HCT116 (cell line): ENCODE results near the gene MISP3. TPM values are rescaled to one million over a fixed set of nuclear protein-coding genes. Genes with fewer than 3 reads are reported as not detected.

Experiments used
- ATAC-seq: fragments of 200-7000 bp; cut with Tn5 transposase; 2 replicates; pipeline ENCODE4 v1.9.1; 2020; ENCODE audit warnings: mild to moderate bottlenecking, moderate library complexity
- BruUV-seq: library from RNA; stranded (reverse); fragments of 400-500 nt; replicated peaks from 2 replicates; lab custom pipeline; 2021; lab: Mats Ljungman, UMichigan
- CTCF ChIA-PET: fragments of 300-600 bp; sonication (Branson Sonifier 250); formaldehyde crosslinking; loops from one replicate; lab custom pipeline; 2021; ENCODE audit warnings: antibody characterized with exemption; lab: Charles Lee
- POLR2A ChIA-PET: fragments of 300-600, 350-600 bp; sonication (Branson Sonifier 250); formaldehyde crosslinking; loops from one replicate; lab custom pipeline; 2021; ENCODE audit warnings: antibody characterized with exemption; lab: Charles Lee
- RAD21 ChIA-PET, 2 experiments: fragments of 300-600 bp; sonication (Branson Sonifier 250); formaldehyde crosslinking; loops; one replicate each; lab custom pipeline; 2023; ENCODE audit warnings: low total read pairs in 2 of 2; ENCODE audit not compliant: uncharacterized antibody in 2 of 2, unreplicated experiment in 2 of 2, low non-redundant PET in 1 of 2; lab: Charles Lee
- DNase-seq: peaks from one replicate; pipeline ENCODE4 v3.0.0-alpha.2; 2010; ENCODE audit warnings: low read depth, low spot score
- H2AFZ ChIP-seq: fragments of 200-600 bp; shearing (Covaris generic), sonication (generic); 2 replicates; pipeline ENCODE4 v1.6.1; 2017; ENCODE audit warnings: low read depth, mixed run types, mixed read lengths, antibody characterized with exemption, low read length; ENCODE audit not compliant: poor library complexity, severe bottlenecking
- H3K27ac ChIP-seq: 2 replicates; pipeline ENCODE4 v1.5.1; 2012; ENCODE audit warnings: low read depth, low read length
- H3K27me3 ChIP-seq: fragments of 200-600 bp; sonication (generic); 2 replicates; pipeline ENCODE4 v1.6.1; 2016; ENCODE audit warnings: mixed run types, low read length, mixed read lengths; ENCODE audit not compliant: insufficient read depth
- H3K36me3 ChIP-seq, 2 experiments: fragments of 200-500 bp in 1 of 2; fragments of 200-600 bp in 1 of 2; sonication (Bioruptor generic) in 1 of 2; sonication (generic) in 1 of 2; 2 replicates each; pipeline versions ENCODE4 v1.5.1 to v1.6.1; 2014 to 2016; ENCODE audit warnings: low read length in 2 of 2, inconsistent platforms in 1 of 2, mixed read lengths in 1 of 2, mixed run types in 1 of 2; ENCODE audit not compliant: insufficient read depth in 2 of 2, control insufficient read depth in 1 of 2
- H3K4me1 ChIP-seq, 2 experiments: fragments of 200-600 bp in 1 of 2; sonication (generic) in 1 of 2; 2 replicates each; pipeline versions ENCODE4 v1.5.1 to v1.6.1; 2012 to 2017; ENCODE audit warnings: low read length in 2 of 2, inconsistent platforms in 1 of 2, mild to moderate bottlenecking in 1 of 2, mixed read lengths in 1 of 2, mixed run types in 1 of 2, moderate library complexity in 1 of 2; ENCODE audit not compliant: insufficient read depth in 2 of 2, control insufficient read depth in 1 of 2
- H3K4me2 ChIP-seq: fragments of 200-600 bp; sonication (generic); 2 replicates; pipeline ENCODE4 v1.6.1; 2017; ENCODE audit warnings: mixed run types, low read length, mixed read lengths
- H3K4me3 ChIP-seq, 2 experiments: fragments of 200-600 bp in 1 of 2; sonication (generic) in 1 of 2; replicated peaks in 1 of 2; 2 replicates each; pipeline ENCODE4 v1.5.1; 2011 to 2016; ENCODE audit warnings: low read length in 2 of 2, control low read depth in 1 of 2, low read depth in 1 of 2, mild to moderate bottlenecking in 1 of 2, mixed read lengths in 1 of 2, mixed run types in 1 of 2
- H3K79me2 ChIP-seq: fragments of 200-600 bp; sonication (generic); 2 replicates; pipeline ENCODE4 v1.6.1; 2017; ENCODE audit warnings: mild to moderate bottlenecking, mixed run types, low read length, moderate library complexity, mixed read lengths; ENCODE audit not compliant: insufficient read depth
- H3K9ac ChIP-seq: fragments of 200-600 bp; sonication (generic); 2 replicates; pipeline ENCODE4 v1.6.1; 2016; ENCODE audit warnings: low read length, mixed read lengths
- H3K9me2 ChIP-seq: fragments of 200-600 bp; sonication (generic), shearing (Covaris generic); 2 replicates; pipeline ENCODE4 v1.6.1; 2017; ENCODE audit warnings: mixed run types, mild to moderate bottlenecking, moderate library complexity; ENCODE audit not compliant: insufficient read depth
- H3K9me3 ChIP-seq, 2 experiments: fragments of 200-500 bp in 1 of 2; fragments of 200-600 bp in 1 of 2; sonication (Bioruptor generic) in 1 of 2; sonication (generic) in 1 of 2; 2 replicates each; pipeline ENCODE4 v1.6.1; 2014 to 2017; ENCODE audit warnings: low read length in 2 of 2, mixed read lengths in 2 of 2, inconsistent platforms in 1 of 2, low read depth in 1 of 2, mild to moderate bottlenecking in 1 of 2, mixed run types in 1 of 2, moderate library complexity in 1 of 2; ENCODE audit not compliant: control insufficient read depth in 1 of 2, insufficient read depth in 1 of 2
- H4K20me1 ChIP-seq: fragments of 200-600 bp; sonication (generic), shearing (Covaris generic); 2 replicates; pipeline ENCODE4 v1.6.1; 2017; ENCODE audit warnings: mixed run types, mild to moderate bottlenecking, moderate library complexity; ENCODE audit not compliant: insufficient read depth
- ATF3 ChIP-seq: IDR thresholded peaks from 2 replicates; pipeline ENCODE4 v1.6.1; 2012
- CBX3 ChIP-seq: IDR thresholded peaks from 2 replicates; pipeline ENCODE4 v1.6.1; 2012; ENCODE audit warnings: low read depth
- CEBPB ChIP-seq: IDR thresholded peaks from 2 replicates; pipeline ENCODE4 v1.6.1; 2012; ENCODE audit warnings: low read depth
- EGR1 ChIP-seq: IDR thresholded peaks from 2 replicates; pipeline ENCODE4 v1.6.1; 2012; ENCODE audit warnings: low read depth
- ELF1 ChIP-seq: IDR thresholded peaks from 2 replicates; pipeline ENCODE4 v1.6.1; 2012; ENCODE audit warnings: low read depth, borderline replicate concordance
- EZH2phosphoT487 ChIP-seq: fragments of 200-600 bp; IDR thresholded peaks from 2 replicates; pipeline ENCODE4 v1.6.1; 2018; ENCODE audit warnings: antibody characterized with exemption, borderline replicate concordance
- FOSL1 ChIP-seq: IDR thresholded peaks from 2 replicates; pipeline ENCODE4 v1.6.1; 2012; ENCODE audit warnings: low read depth
- JUND ChIP-seq: IDR thresholded peaks from 2 replicates; pipeline ENCODE4 v1.6.1; 2012
- POLR2A ChIP-seq: IDR thresholded peaks from 2 replicates; pipeline ENCODE4 v1.7.0; 2011; ENCODE audit warnings: borderline replicate concordance; ENCODE audit not compliant: insufficient read depth, insufficient read length; ENCODE audit errors: extremely low read depth
- POLR2AphosphoS5 ChIP-seq: IDR thresholded peaks from 2 replicates; pipeline ENCODE4 v1.6.1; 2011; ENCODE audit warnings: mild to moderate bottlenecking, low read depth, low read length, moderate library complexity
- RAD21 ChIP-seq: IDR thresholded peaks from 2 replicates; pipeline ENCODE4 v1.6.1; 2012; ENCODE audit warnings: low read depth, mild to moderate bottlenecking
- SIN3A ChIP-seq: IDR thresholded peaks from 2 replicates; pipeline ENCODE4 v1.6.1; 2012; ENCODE audit warnings: low read depth
- SP1 ChIP-seq: IDR thresholded peaks from 2 replicates; pipeline ENCODE4 v1.6.1; 2012; ENCODE audit warnings: low read depth
- SRF ChIP-seq: IDR thresholded peaks from 2 replicates; pipeline ENCODE4 v1.6.1; 2012; ENCODE audit warnings: low read depth
- TCF7L2 ChIP-seq: IDR thresholded peaks from 2 replicates; pipeline ENCODE4 v1.7.0; 2011; ENCODE audit warnings: borderline replicate concordance, inconsistent platforms; ENCODE audit not compliant: insufficient read depth, insufficient read length; ENCODE audit errors: extremely low read depth
- ZFX ChIP-seq: fragments of 450-650 bp; IDR thresholded peaks from 2 replicates; pipeline ENCODE4 v1.6.1; 2017
- ZNF274 ChIP-seq: fragments of 200-500 bp; sonication (Bioruptor generic); IDR thresholded peaks from 2 replicates; pipeline ENCODE4 v1.6.1; 2014; ENCODE audit warnings: mild to moderate bottlenecking, low read depth, low read length, inconsistent platforms
- intact Hi-C: fragments of 100-400 bp; cut with micrococcal nuclease; formaldehyde crosslinking; loops from 2 replicates; pipeline ENCODE4 v1.10.0; 2022
- total RNA-seq: library from RNA; stranded (reverse); gene quantifications from one replicate; pipeline ENCODE4 v1.2.1, GENCODE V29; 2021; ENCODE audit not compliant: unreplicated experiment
- TF ChIP-seq, protein P1 (sequence below), 3 experiments: fragments of 200-600 bp in 1 of 3; sonication (generic) in 1 of 3; IDR thresholded peaks in 2 of 3; conservative IDR thresholded peaks in 1 of 3; 2 replicates each; pipeline ENCODE4 v1.5.1; 2012 to 2017; ENCODE audit warnings: low read depth in 2 of 3, low read length in 2 of 3, antibody characterized with exemption in 1 of 3, borderline replicate concordance in 1 of 3, control low read depth in 1 of 3, mild to moderate bottlenecking in 1 of 3, mixed read lengths in 1 of 3, mixed run types in 1 of 3, moderate library complexity in 1 of 3; ENCODE audit not compliant: insufficient read depth in 1 of 3

Gene MISP3
- total RNA-seq, 1 experiment from 2014 or later, result 5.2 TPM

GRCh38 chr19:14078411-14078810, 5.8 kb downstream of the MISP3 start:
- no peak overlapping the region for H3K9ac ChIP-seq
- ChIA-PET RAD21 (no interaction called here), CTCF (interaction anchor here (0.7 kb wide), 1 partner anchor 37 kb away, joined by 3 read pairs; no protein-coding TSS in a partner anchor), POLR2A (interaction anchor here (0.6 kb wide), 1 partner anchor 220 kb away, joined by 5 read pairs; no protein-coding TSS in a partner anchor)
- H4K20me1 ChIP-seq, result no peaks in the 10 kb centered on the region
- H2AFZ ChIP-seq, result no peak overlapping the region
- H3K36me3 ChIP-seq, result no peaks in the 10 kb centered on the region
- H3K4me3 ChIP-seq, result no peak overlapping the region
- intact Hi-C loops, result loop anchor here (10.0 kb wide), 1 partner anchor 294 kb away; no protein-coding TSS in a partner anchor
- no peaks in the 10 kb centered on the region for H3K9me3 ChIP-seq
- no peak for ATAC-seq
- H3K27ac ChIP-seq, result no peak overlapping the region
- H3K4me1 ChIP-seq, result peaks cover 10 to 38% of the 10 kb centered on the region in 2 experiments
- TF ChIP-seq CEBPB, result no peak
- no peak for TF ChIP-seq SRF
- no peak for TF ChIP-seq ELF1
- TF ChIP-seq CBX3, result no peak
- no peak for TF ChIP-seq ZNF274
- TF ChIP-seq POLR2A, result no peak
- TF ChIP-seq SIN3A, result no peak
- TF ChIP-seq JUND, result no peak
- TF ChIP-seq RAD21, result no peak
- H3K79me2 ChIP-seq, result no peaks in the 10 kb centered on the region
- H3K9me2 ChIP-seq, result no peaks in the 10 kb centered on the region
- H3K4me2 ChIP-seq, result no peak overlapping the region
- DNase-seq, result no peak
- no peaks in the 10 kb centered on the region for H3K27me3 ChIP-seq
- BruUV-seq, result no TSS peak

GRCh38 chr19:14080887-14081796, 8.6 kb downstream of the MISP3 start:
- peak overlapping the region; percentile 59 for H3K27ac ChIP-seq
- ATAC-seq (peak; percentile 95), DNase-seq (peak; percentile 99)
- H3K4me2 ChIP-seq, result peak overlapping the region; percentile 88
- ChIA-PET RAD21 (no interaction called here), POLR2A (interaction anchor here (0.6 to 1.3 kb wide), 2 partner anchors 8 to 28 kb away, joined by 3 to 4 read pairs; no protein-coding TSS in a partner anchor), CTCF (interaction anchor here (1.3 to 1.6 kb wide), 2 partner anchors 49 to 56 kb away, joined by 3 to 5 read pairs; partner anchors contain the start of gene IL27RA)
- H3K4me3 ChIP-seq, result peak overlapping the region; percentile 49 to 80
- no peaks in the 10 kb centered on the region for H3K27me3 ChIP-seq
- H4K20me1 ChIP-seq, result no peaks in the 10 kb centered on the region
- H3K9me3 ChIP-seq, result no peaks in the 10 kb centered on the region
- H3K79me2 ChIP-seq, result no peaks in the 10 kb centered on the region
- no peaks in the 10 kb centered on the region for H3K9me2 ChIP-seq
- H2AFZ ChIP-seq, result peak overlapping the region; percentile 28
- intact Hi-C loops, result no loop called here
- BruUV-seq, result TSS peak; percentile 92
- H3K4me1 ChIP-seq, result peaks cover 5 to 20% of the 10 kb centered on the region in 2 experiments; a peak in 2 of 4 replicates
- no peaks in the 10 kb centered on the region for H3K36me3 ChIP-seq
- H3K9ac ChIP-seq, result peak overlapping the region; percentile 77
- TF ChIP-seq ZFX, result 0 out of 2 replicates have a peak, but pooled peaks have one; percentile 15
- TF ChIP-seq POLR2A, result peak; percentile 35
- no peak for TF ChIP-seq ZNF274
- TF ChIP-seq EZH2phosphoT487, result no peak
- peak; percentile 90 for TF ChIP-seq EGR1
- TF ChIP-seq, protein P1, sequence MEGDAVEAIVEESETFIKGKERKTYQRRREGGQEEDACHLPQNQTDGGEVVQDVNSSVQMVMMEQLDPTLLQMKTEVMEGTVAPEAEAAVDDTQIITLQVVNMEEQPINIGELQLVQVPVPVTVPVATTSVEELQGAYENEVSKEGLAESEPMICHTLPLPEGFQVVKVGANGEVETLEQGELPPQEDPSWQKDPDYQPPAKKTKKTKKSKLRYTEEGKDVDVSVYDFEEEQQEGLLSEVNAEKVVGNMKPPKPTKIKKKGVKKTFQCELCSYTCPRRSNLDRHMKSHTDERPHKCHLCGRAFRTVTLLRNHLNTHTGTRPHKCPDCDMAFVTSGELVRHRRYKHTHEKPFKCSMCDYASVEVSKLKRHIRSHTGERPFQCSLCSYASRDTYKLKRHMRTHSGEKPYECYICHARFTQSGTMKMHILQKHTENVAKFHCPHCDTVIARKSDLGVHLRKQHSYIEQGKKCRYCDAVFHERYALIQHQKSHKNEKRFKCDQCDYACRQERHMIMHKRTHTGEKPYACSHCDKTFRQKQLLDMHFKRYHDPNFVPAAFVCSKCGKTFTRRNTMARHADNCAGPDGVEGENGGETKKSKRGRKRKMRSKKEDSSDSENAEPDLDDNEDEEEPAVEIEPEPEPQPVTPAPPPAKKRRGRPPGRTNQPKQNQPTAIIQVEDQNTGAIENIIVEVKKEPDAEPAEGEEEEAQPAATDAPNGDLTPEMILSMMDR (IDR thresholded peaks at IDR 0.05 in 2 of 3, conservative IDR thresholded peaks at IDR 0.05 in 1 of 3; ENCODE audit: borderline replicate concordance in 1 of 3, insufficient read depth in 1 of 3, low read depth in 2 of 3, low read length in 2 of 3), result no peak
- TF ChIP-seq SRF, result no peak; the same call in 1 of the 2 replicates
- TF ChIP-seq TCF7L2, result no peak
- peak; percentile 77 for TF ChIP-seq POLR2AphosphoS5
- 0 out of 2 replicates have a peak, but pooled peaks have one; percentile 25 for TF ChIP-seq CBX3
- no peak for TF ChIP-seq SIN3A
- no peak for TF ChIP-seq FOSL1
- peak; percentile 93 for TF ChIP-seq SP1
- TF ChIP-seq ATF3, result no peak
